PC-9 (cell line): ENCODE results near the gene ARL2.

Source experiments
- EZH2 ChIP-seq: fragments of 200-600 bp; sonication (generic); IDR thresholded peaks from 2 replicates; pipeline ENCODE4 v1.8.0; 2017; ENCODE audit warnings: antibody characterized with exemption, low read depth
- TF ChIP-seq, protein P1 (sequence below): fragments of 200-600 bp; sonication (generic); conservative IDR thresholded peaks from 2 replicates; pipeline ENCODE4 v1.6.1; 2017; ENCODE audit warnings: mixed run types, antibody characterized with exemption, mild to moderate bottlenecking, moderate library complexity

DNA sequence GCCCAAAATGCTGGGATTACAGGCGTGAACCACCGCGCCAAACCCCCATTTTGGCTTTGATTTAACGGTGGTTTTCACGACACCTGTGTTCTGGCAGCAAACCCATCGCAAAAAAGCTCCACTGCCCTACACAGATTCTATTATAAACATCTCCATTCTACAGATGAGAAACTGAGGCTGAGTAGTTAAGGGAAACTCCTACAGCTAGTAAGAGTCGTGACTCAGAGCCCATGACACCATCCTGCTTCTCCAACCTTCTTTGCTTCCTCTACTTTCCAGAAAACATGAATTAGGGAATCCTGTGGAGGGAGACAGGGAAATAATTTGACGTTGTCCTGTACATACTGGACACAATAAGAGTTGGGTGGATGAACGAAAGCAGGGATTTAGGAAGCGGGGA lies 12.8 kb downstream of the ARL2 start:
- TF ChIP-seq, protein P1, sequence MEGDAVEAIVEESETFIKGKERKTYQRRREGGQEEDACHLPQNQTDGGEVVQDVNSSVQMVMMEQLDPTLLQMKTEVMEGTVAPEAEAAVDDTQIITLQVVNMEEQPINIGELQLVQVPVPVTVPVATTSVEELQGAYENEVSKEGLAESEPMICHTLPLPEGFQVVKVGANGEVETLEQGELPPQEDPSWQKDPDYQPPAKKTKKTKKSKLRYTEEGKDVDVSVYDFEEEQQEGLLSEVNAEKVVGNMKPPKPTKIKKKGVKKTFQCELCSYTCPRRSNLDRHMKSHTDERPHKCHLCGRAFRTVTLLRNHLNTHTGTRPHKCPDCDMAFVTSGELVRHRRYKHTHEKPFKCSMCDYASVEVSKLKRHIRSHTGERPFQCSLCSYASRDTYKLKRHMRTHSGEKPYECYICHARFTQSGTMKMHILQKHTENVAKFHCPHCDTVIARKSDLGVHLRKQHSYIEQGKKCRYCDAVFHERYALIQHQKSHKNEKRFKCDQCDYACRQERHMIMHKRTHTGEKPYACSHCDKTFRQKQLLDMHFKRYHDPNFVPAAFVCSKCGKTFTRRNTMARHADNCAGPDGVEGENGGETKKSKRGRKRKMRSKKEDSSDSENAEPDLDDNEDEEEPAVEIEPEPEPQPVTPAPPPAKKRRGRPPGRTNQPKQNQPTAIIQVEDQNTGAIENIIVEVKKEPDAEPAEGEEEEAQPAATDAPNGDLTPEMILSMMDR: no peak
- no peak for TF ChIP-seq EZH2
